Neuron (in vitro differentiated cells): Measurements from ENCODE around the gene SFXN1.

Experiments used
- H2AFZ ChIP-seq: one replicate; pipeline ENCODE4 v1.6.1; 2013; ENCODE audit warnings: low read depth, mild to moderate bottlenecking, inconsistent platforms, low read length, moderate library complexity
- H3K27me3 ChIP-seq: one replicate; pipeline ENCODE4 v1.6.1; 2013; ENCODE audit warnings: low read length; ENCODE audit not compliant: insufficient read depth
- H3K36me3 ChIP-seq: one replicate; pipeline ENCODE4 v1.6.1; 2013; ENCODE audit warnings: low read length; ENCODE audit not compliant: insufficient read depth
- H3K4me1 ChIP-seq: one replicate; pipeline ENCODE4 v1.6.1; 2013; ENCODE audit warnings: low read length; ENCODE audit not compliant: insufficient read depth
- H3K4me3 ChIP-seq: 2 replicates; pipeline ENCODE4 v1.5.1; 2013; ENCODE audit warnings: mild to moderate bottlenecking, low read length, moderate library complexity
- H3K9me3 ChIP-seq: one replicate; pipeline ENCODE4 v1.6.1; 2013; ENCODE audit warnings: low read length

SFXN1 gene

DNA sequence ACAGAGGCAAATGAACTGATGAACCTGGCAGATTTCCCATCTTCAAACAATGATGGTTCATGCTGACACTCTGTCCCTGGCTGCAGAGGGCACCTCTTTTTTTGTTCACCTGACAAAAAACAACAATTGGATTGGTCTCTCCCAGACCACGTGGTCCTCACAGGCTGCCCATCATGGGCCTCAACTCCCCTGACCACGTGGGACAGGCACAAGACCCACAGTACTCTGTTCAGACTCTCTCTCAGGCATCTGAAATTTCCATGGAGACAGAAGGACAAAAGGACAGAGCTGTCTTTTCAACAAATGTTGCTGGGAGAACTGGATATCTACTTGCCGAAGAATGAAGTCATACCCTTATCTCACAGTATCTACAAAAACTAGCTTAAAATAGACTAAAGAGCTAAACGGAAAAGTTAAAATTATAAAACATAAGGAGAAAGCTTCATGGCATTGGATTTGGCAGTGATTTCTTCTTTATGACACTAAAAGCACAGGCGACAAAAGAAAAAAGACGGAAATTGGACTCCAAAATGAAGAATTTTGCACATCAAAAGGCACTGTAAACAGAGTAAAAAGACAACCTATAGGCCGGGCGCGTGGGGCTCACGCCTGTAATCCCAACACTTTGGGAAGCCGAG lies 22.1 kb upstream of the SFXN1 start:
- Histone ChIP-seq H3K27me3 (peaks cover 14% of the 10 kb centered on the region), H2AFZ (no peak overlapping the region), H3K36me3 (no peaks in the 10 kb centered on the region), H3K4me1 (peaks cover 8% of the 10 kb centered on the region), H3K9me3 (no peaks in the 10 kb centered on the region), H3K4me3 (no peak overlapping the region)

DNA sequence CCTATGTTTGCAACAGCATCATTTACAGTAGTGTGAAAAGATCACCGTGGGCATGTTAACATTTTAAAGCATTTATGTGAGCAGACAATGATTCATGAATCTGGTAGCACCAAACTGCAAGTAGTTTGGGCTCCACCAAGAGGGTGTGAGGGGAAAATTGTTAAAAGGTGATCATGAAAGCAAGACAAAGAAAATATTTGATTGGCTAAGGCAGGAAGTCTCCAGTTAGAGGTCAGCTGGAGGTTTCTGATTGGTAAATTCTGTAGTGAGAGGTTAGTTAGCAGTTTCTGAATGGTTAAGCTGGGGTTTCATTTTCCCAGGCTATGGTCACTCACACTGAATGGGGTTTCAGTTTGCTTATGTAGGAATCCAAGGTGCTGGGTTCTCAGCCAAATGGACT lies 20.9 kb upstream of the SFXN1 start:
- no peak overlapping the region for H2AFZ ChIP-seq
- H3K4me3 ChIP-seq = no peak overlapping the region
- peaks cover 8% of the 10 kb centered on the region for H3K4me1 ChIP-seq
- H3K9me3 ChIP-seq = no peaks in the 10 kb centered on the region
- H3K36me3 ChIP-seq = no peaks in the 10 kb centered on the region
- peaks cover 9% of the 10 kb centered on the region for H3K27me3 ChIP-seq

DNA sequence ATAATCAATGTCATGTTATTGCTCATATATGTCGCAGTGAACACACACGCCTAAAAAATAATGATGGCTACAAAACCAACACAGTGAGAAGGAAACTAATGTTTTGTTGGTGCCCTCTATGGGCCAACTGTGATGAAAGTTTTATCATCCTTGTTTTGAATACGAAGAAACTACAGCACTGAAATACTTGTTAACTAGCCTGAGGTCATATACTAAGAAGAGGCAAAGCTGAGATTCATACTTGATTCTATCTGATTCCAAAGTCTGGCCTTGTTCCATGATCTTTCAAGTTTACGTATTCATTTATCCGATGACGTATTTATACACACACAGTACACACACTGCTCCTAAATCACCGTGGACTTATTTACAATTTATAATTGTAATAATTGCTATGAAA lies 18.2 kb upstream of the SFXN1 start:
- H2AFZ ChIP-seq = no peak overlapping the region
- no peaks in the 10 kb centered on the region for H3K36me3 ChIP-seq
- no peaks in the 10 kb centered on the region for H3K9me3 ChIP-seq
- peaks cover 8% of the 10 kb centered on the region for H3K4me1 ChIP-seq
- no peak overlapping the region for H3K4me3 ChIP-seq
- peaks cover 11% of the 10 kb centered on the region for H3K27me3 ChIP-seq

DNA sequence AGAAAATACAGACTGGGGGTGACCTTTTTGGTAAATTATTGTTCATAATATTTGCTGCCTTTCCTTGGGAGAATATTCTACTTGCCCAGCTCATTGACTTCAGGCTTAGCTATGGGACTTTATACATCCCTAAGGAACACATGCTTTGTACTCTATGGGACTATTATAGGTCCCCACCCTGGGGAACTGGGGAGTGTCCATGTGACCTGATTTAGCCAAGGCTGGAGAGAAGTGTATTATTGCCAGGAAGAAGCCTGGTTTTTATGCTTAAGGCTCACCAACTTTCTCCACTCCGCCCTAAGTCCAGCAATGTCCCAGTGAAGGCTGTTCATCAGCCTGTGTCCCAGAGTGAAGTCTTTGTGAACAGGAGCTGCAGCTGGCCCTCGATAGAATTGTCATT lies 17.8 kb upstream of the SFXN1 start:
- Histone ChIP-seq H2AFZ (no peak overlapping the region), H3K4me1 (peaks cover 8% of the 10 kb centered on the region), H3K36me3 (no peaks in the 10 kb centered on the region), H3K9me3 (no peaks in the 10 kb centered on the region), H3K27me3 (peaks cover 11% of the 10 kb centered on the region), H3K4me3 (no peak overlapping the region)

DNA sequence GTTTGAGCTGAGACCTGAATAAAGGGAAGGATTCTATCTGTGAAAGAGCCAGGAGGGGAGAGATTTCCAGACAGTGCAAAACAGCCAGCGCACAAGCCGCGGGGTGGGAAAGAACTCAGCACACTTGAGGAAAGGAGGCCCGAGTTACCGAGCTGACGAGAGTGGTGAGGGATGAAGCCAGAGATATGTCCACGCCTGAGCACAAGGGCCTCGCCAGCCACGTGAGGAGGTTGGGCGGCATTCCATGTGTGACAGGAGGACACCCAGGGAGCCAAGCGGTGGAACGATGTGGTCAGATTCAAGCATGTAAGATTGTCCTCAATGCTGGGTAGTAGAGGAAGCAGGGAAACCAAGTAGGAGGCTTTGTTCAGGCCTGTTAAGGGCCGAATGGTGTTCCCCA lies 17.0 kb upstream of the SFXN1 start:
- H3K4me3 ChIP-seq = no peak overlapping the region
- no peaks in the 10 kb centered on the region for H3K36me3 ChIP-seq
- no peak overlapping the region for H2AFZ ChIP-seq
- H3K4me1 ChIP-seq = peaks cover 1% of the 10 kb centered on the region
- peaks cover 11% of the 10 kb centered on the region for H3K27me3 ChIP-seq
- no peaks in the 10 kb centered on the region for H3K9me3 ChIP-seq

DNA sequence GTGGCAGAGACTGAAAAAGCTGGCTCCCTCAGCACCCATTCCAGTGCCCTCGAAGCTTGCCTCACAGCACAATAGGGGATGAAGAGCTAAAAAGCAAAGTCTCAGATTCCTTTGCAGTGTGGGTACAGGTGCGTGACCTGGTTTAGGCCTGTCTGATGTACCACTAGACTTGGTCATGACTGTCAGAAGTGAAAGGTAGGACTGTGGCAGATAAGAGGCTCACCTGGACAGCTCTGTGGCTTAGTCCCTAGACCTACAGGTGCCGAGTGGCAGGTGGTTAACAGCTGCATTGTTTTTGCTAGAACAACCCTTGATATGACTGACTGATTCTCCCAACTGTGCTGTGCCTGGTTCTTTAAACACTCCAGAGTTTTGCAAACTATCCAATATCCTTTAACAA lies 14.7 kb upstream of the SFXN1 start:
- Histone ChIP-seq H3K27me3 (peaks cover 18% of the 10 kb centered on the region), H2AFZ (no peak overlapping the region), H3K9me3 (no peaks in the 10 kb centered on the region), H3K4me3 (no peak overlapping the region), H3K4me1 (no peaks in the 10 kb centered on the region), H3K36me3 (no peaks in the 10 kb centered on the region)

DNA sequence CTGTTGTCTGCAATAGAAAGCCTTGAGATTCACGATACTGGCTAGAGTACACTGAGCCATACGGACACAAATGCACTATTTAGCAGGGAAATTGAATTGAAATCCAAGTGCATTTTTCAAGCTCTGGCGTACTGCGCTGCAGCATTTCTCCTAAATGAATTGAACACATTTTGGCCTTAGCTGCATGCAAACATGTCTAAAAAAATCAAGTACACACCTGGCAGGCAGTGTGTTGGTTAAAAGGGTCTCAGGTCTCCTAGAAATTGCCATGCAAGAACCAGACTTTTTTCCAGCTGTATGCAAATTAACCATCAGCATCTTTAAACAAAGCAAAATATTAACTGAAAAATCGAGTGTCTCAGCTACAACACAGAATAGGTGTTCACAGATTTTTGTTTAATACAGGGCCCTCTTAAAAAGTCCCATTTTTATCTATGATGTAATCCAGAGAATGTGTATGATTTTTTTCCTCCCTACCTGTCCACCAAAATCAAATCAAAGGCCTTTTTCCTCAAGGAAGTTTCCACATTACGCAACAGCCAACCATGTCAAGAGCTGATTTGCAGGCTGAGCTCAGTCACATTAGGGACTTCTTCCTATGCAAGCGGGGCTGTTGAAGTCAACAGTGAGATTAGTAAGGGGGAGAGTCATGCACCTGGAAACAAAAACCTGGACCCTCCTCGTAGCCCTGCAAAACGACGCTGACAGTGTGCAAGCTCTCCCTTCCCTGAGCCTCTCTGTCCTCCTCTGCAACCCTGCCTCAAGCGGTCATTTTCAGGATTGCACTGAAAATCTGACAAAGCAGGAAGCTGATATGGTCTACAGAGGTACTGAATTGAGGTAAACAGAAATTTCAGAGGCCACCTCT lies 14.1 kb upstream of the SFXN1 start:
- H3K9me3 ChIP-seq = no peaks in the 10 kb centered on the region
- H2AFZ ChIP-seq = peak overlapping the region; percentile 12
- H3K27me3 ChIP-seq = peaks cover 15% of the 10 kb centered on the region
- H3K4me1 ChIP-seq = no peaks in the 10 kb centered on the region
- no peak overlapping the region for H3K4me3 ChIP-seq
- H3K36me3 ChIP-seq = no peaks in the 10 kb centered on the region

DNA sequence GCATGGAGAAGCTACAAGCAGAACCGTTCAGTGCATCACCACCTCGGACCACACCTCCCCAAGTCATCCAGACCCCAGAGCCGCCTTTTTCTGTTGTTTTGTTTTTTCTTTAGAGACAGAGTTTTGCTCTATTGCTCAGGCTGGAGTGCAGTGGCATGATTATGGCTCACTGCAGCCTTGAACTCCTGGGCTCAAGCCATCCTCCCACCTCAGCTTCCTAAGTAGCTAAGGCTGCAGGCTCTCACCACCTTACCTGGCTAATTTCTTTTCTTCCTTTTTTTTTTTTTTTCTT lies 13.5 kb upstream of the SFXN1 start:
- Histone ChIP-seq H3K9me3 (no peaks in the 10 kb centered on the region), H3K27me3 (peaks cover 15% of the 10 kb centered on the region), H3K4me1 (no peaks in the 10 kb centered on the region), H3K4me3 (no peak overlapping the region), H3K36me3 (no peaks in the 10 kb centered on the region), H2AFZ (peak overlapping the region; percentile 12)

DNA sequence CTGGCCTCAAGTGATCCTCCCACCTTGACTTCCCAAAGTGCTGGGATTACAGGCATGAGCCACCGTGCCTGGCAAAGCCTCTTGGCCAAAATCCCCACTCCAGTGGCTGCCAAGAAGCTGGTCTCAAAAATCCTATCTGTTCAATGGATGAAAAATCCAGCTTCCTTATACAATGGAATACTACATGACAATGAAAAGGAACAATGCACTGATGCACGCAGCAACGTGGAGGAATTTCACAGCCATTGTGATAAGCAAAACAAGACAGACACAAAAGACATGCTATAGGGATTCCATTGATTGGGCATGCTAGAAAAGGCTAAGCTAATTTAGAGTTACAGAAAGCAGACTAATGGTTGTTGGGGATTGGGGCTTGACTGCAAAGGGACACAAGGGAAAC lies 13.1 kb upstream of the SFXN1 start:
- no peak overlapping the region for H3K4me3 ChIP-seq
- no peaks in the 10 kb centered on the region for H3K4me1 ChIP-seq
- no peaks in the 10 kb centered on the region for H3K36me3 ChIP-seq
- H3K27me3 ChIP-seq = peaks cover 15% of the 10 kb centered on the region
- H3K9me3 ChIP-seq = no peaks in the 10 kb centered on the region
- no peak overlapping the region for H2AFZ ChIP-seq

DNA sequence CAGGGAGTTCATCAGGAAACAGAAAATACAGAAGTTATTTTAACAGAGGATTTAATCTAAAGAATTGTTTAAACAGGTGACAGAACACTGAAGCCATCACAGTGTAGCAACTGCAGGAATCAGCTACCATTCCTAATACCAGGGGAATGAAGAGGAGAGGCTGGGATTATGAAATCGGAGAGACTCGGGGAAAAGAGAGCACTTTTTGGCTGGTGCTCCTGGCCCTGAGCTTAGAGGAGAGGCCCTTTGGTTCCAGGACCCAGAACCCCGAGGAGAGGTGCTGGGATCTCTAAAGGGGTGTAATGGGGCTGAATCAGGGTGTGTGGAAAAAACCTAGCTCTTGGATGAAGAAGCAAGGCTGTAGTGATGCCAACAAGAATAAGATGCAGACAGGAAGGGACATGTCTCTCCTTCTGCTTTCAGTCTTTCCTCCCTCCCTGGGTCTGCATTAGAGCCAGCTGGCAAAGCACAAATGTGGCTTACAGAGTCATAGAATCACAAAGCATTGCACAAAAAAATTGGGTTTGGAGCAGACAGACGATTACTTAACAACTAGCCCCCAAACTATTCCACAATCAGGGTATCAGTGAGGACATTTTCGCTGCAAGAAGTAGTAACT lies 11.6 kb upstream of the SFXN1 start:
- H3K27me3 ChIP-seq = peaks cover 15% of the 10 kb centered on the region
- no peaks in the 10 kb centered on the region for H3K36me3 ChIP-seq
- H3K4me1 ChIP-seq = no peaks in the 10 kb centered on the region
- H2AFZ ChIP-seq = no peak overlapping the region
- no peaks in the 10 kb centered on the region for H3K9me3 ChIP-seq
- no peak overlapping the region for H3K4me3 ChIP-seq

DNA sequence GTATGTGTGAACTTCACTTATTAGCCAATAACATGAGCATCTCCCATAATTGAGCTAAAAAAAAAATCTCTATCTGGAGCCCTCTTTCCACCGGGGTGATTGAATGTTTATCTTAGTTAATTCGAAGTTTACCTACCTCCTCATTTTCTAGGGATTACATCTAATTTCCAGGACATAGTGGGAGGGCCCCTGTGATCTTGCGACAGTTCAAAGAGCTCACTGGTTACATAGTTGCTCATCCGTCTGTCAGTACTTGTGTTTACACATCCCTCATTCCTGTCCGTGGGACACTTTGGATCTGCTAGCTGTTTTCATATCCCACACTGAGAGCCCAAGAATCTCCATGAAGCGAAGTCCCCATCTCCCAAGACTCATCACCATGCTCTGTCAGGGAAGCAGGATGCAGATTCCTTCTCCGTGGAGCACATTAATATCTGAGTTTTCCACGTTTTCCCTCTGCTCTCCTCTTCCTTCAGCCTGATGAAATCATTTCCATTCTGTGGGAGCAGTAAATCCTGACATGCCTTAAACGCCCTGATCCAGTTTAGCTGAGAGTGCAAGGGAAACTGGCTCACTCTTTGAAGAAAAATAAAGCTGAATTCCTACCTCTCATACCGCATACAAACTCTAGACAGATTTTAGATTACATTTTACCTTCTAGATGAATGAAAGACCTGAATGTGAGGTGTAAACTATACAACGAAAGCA lies 10.2 kb upstream of the SFXN1 start:
- Histone ChIP-seq H3K9me3 (no peaks in the 10 kb centered on the region), H3K27me3 (peaks cover 15% of the 10 kb centered on the region), H3K4me1 (no peaks in the 10 kb centered on the region), H3K36me3 (no peaks in the 10 kb centered on the region), H3K4me3 (no peak overlapping the region), H2AFZ (no peak overlapping the region)

DNA sequence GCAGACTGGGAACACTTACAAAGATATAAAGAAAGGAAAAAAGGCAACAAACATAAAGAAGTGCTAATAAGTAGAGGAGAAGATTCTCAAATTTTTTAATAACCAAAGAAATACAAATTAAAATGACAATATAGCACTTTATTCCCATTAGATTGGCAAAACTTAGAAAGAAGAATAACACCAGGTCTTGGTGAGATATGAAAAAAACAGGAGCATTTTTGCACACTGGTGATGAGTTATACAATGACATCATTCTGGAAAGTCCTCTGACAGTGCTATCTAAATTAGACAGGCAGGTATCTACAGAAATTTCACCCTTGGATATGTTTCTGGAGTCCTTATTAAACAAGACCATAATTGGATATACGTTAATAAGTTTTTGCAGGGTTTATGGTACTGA lies 9.5 kb upstream of the SFXN1 start:
- no peaks in the 10 kb centered on the region for H3K9me3 ChIP-seq
- no peak overlapping the region for H3K4me3 ChIP-seq
- peaks cover 12% of the 10 kb centered on the region for H3K27me3 ChIP-seq
- H3K36me3 ChIP-seq = no peaks in the 10 kb centered on the region
- H2AFZ ChIP-seq = no peak overlapping the region
- no peaks in the 10 kb centered on the region for H3K4me1 ChIP-seq

DNA sequence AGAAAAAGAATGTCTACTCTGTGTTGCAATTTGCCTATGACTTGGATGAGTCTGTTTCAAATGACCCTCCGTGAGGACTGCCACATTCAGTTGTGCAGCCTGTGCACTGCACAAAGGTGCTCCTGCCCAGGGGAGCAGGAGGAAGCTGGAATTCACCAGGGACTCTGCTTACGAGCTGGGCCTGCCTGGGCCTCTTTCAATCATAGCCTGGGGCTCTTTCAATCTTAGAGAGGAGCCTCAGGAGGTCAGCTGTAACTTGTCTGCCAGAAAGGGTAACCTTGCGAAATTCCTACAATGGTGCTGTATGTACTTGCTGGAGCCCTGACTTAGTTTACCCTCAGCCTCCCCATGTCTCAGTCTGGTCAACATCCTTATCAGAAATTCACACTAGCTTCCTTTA lies 8.4 kb upstream of the SFXN1 start:
- H3K27me3 ChIP-seq = peaks cover 16% of the 10 kb centered on the region
- H3K36me3 ChIP-seq = no peaks in the 10 kb centered on the region
- H2AFZ ChIP-seq = no peak overlapping the region
- H3K9me3 ChIP-seq = no peaks in the 10 kb centered on the region
- no peak overlapping the region for H3K4me3 ChIP-seq
- H3K4me1 ChIP-seq = no peaks in the 10 kb centered on the region
